Renal cortical epithelial cell (primary cell): ENCODE measurements around the gene LIME1. TPM values are rescaled to one million over a fixed set of nuclear protein-coding genes. Genes with fewer than 3 reads are reported as not detected.
"Not testable (repeated sequence)": the region's sequence is repeated elsewhere in the genome, so short reads cannot be mapped to it uniquely, and the experiment has no call there.

ENCODE experiments used
- DNase-seq: peaks from one replicate; pipeline ENCODE4 v3.0.0-alpha.2; 2011; ENCODE audit warnings: low read depth
- total RNA-seq: library from RNA; depleted of rRNA; stranded (reverse); fragments of >200 nt; gene quantifications from 2 replicates; pipeline ENCODE4 v1.2.3, GENCODE V29; 2014

The LIME1 gene
- total RNA-seq, 1 donor from 2014 or later = 4.3 TPM

- no peak for DNase-seq
Measured at GRCh38 chr20:63708301-63709148, 27.9 kb upstream of the LIME1 start.

GRCh38 chr20:63709149-63709527, 27.3 kb upstream of the LIME1 start:
- DNase-seq = no peak

- DNase-seq = no peak
Measured at GRCh38 chr20:63711085-63711645, 25.3 kb upstream of the LIME1 start.

DNA sequence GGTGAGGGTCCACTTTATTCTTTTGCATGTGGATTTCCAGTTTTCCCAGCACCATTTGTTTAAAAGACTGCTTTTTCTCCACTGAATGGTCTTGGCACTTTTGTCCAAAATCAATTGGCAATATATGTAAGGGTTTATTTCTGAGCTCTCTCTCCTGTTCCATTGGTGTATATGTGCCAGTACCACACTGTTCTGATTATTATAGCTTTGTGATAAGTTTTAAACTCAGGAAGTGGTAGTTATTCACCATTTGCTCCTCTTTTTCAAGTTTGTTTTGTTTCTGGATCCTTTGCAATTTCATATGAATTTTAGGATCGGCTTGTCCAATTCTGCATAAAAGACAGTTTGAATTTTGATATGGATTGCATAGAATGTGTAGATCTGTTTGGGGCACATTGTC, 24.3 kb upstream of the LIME1 start:
- no peak for DNase-seq

- no peak for DNase-seq
Measured at GRCh38 chr20:63714858-63715257, 21.6 kb upstream of the LIME1 start.

DNA sequence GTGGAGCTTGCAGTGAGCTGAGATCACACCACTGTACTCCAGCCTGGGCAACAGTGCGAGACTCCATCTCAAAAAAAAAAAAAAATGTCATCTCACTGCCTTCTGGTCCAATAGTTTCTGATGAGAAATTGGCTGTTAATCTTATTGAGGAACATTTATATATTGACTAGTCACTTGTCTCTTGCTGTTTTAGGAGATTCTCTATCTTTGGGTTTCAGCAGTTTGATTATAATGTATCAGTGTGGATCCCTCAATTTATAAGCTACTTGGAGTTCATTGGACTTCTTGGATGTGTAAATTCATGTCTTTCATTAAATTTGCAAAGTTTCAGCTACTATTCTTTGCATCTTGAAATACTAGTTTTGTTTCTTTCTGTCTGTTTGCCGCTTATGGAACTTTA, 17.5 kb upstream of the LIME1 start:
- no peak for DNase-seq

DNA sequence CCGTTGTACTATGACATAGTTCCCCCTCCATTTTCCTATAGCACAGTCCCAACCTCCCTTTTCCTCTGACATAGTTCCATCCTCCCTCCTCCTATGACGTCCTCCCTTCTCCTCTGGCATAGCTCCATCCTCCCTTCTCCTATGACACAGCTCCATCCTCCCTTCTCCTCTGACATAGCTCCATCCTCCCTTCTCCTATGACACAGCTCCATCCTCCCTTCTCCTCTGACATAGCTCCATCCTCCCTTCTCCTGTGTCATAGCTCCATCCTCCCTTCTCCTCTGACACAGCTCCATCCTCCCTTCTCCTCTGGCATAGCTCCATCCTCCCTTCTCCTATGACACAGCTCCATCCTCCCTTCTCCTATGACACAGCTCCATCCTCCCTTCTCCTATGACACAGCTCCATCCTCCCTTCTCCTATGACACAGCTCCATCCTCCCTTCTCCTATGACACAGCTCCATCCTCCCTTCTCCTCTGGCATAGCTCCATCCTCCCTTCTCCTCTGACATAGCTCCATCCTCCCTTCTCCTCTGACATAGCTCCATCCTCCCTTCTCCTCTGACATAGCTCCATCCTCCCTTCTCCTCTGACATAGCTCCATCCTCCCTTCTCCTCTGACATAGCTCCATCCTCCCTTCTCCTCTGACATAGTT, 13.4 kb upstream of the LIME1 start:
- not testable (repeated sequence) for DNase-seq

DNA sequence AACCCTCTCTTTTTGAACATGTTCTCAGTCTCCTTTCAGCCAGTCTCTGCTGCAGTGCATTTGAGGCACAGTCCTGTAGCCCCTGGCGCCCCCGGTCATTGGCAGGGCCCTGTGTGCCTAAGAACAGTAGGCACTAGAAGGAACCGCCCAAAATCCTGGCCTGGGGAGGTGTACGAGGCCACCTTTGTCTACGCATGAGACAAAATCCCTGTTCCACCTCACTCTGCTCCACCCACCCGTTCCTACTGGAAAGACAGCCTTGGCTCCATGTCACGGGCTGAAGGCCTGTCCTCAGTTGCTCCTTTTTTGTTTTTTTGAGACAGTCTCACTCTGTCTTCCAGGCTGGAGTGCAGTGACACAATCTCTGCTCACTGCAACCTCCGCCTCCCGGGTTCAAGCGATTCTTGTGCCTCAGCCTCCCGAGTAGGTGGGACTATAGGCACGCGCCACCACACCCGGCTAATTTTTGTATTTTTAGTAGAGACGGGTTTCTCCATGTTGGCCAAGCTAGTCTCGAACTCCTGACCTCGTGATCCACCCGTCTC, 6.2 kb upstream of the LIME1 start:
- not testable (repeated sequence) for DNase-seq

- no peak for DNase-seq
Measured at GRCh38 chr20:63731410-63731809, 5.1 kb upstream of the LIME1 start.

DNA sequence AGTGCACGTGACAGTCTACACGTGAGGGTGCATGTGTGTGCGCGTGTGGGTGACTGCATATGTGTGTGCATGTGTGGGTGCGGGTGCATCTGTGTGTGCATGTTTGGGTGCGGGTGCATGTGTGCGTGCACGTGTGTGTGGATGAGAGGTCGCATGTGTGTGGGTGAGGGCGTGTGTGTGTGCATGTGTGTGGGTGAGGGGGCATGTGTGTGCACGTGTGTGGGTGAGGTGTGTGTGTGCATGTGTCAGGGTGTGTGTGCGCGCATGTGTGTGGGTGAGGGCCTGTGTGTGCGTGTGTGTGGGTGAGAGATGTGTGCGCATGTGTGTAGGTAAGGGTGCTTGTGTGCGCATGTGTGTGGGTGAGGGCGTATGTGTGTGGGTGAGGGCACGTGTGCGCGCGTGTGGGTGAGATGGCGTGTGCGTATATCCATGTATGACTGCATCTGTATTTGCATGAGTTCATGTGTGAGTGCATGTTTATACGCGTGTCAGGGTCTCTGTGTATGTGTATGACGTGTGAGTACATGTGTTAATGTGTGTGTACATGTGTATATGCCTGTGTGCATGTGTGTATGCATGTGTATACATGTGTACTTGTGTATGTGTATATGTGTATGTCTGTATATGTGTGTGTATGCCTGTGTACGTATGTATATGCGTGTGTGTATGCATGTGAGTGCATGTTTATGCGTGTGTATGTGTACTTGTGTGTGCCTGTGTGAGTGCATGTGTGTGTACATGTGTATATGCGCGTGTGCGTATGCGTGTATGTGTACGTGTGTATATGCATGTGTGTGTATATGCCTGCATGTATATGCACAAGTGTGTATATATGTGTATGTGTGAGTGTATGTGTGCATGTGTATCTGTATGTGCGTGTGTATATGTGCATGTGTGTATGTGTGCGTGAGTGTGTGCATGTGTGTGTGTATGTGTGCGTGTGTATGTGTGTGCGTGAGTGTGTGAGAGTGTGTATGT, 4.1 kb upstream of the LIME1 start:
- DNase-seq = no peak

GRCh38 chr20:63733117-63733516, 3.3 kb upstream of the LIME1 start:
- DNase-seq = no peak

GRCh38 chr20:63733579-63734081, 2.8 kb upstream of the LIME1 start:
- DNase-seq = no peak

DNA sequence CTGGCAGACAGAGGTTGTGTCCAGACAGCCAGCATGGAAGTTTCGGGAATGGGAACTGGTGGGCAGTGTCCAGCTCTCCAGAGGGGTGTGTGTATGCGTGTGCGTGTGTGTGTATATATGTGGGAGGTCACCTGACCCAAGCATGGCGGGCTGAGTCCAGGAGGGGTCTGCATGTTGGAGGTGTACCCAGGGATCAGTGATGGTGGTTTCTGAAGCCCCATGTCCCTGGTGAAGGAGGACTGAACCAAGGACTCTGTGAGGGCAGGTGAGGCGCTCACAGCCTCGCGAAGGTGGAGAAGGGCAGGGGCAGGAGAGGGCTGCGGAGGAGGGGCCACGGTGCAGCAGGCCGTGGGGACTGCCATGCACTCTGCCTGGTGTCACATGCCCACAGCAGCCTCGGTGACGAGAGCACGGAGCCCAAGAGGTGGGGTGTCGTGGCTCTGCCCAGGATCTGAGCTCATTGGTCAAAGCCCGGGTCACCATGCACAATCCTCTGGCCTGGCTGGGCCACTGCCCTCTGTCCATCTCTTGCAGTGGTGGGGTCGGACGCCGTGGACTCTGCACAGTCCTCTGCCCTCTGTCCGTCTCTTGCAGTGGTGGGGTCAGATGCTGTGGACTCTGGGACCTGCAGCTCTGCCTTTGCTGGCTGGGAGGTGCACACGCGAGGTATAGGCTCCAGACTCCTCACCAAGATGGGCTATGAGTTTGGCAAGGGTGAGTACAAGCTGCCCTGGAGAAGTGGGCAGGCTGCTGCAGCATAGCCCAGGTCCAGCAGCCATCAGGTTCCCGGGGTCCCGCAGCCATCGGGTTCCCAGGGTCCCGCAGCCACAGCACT, 2.1 kb upstream of the LIME1 start:
- DNase-seq = no peak

GRCh38 chr20:63734946-63735858, 1.3 kb upstream of the LIME1 start:
- DNase-seq = no peak

DNA sequence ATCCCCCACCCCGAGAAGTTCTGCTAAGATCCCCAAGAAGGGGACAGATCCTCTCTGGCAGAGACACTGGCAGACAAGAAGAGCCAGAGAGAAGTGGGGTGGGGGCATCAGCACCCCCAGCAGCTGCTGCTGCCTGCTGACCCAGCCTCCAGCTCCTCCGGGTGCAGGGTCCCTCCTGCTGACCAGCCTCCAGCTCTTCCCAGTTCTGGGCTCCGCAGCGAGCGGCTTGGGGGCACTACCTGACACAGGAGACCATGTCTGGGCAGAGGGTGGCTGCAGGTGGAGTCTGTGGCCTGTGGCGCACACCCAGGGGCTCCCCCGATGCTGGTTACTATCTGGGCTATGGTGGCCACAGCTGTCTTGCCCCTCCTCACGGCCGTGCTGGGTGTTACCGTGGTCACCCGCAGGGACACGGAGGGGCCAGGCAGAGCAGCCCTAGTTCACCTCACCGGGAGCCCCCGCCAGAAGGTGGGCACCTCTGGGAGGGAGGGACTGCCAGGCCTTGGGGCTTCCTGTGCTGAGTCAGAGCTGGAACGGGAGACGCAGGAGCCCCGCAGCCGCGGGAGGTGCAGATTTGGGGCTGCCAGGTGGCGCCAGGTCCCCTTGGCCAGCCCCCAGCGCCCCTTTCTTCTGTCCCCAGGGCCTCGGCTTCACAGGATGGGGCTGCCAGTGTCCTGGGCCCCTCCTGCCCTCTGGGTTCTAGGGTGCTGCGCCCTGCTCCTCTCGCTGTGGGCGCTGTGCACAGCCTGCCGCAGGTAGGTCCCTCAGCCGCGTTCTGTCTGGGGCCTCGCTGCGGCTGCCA, 630 bp downstream of the LIME1 start:
- DNase-seq = no peak

DNA sequence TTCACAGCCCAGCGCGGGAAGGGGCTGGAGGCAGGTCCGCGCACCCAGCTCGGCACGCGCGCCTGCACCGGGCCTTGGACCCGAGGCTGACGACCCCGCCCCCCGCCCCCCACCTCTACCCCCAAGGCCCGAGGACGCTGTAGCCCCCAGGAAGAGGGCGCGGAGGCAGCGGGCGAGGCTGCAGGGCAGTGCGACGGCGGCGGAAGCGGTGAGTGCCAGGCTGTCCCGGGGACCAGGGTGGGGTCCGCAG, 1.2 kb downstream of the LIME1 start:
- no peak for DNase-seq

- no peak for DNase-seq
Measured at GRCh38 chr20:63737945-63738686, 1.7 kb downstream of the LIME1 start.

- DNase-seq = peak; percentile 7
Measured at GRCh38 chr20:63738687-63739129, 2.2 kb downstream of the LIME1 start.
